Activated CD4-positive, alpha-beta T cell treated with anti-CD3 and anti-CD28 coated beads for 1 hour (primary cell): ENCODE measurements around the gene MCM3AP.
"Not testable (repeated sequence)": the region's sequence is repeated elsewhere in the genome, so short reads cannot be mapped to it uniquely, and the experiment has no call there.

ENCODE experiments used
- DNase-seq: peaks from one replicate; pipeline ENCODE4 v3.0.0-alpha.2; 2020

Gene MCM3AP

GRCh38 chr21:46310260-46310659 is 24.8 kb upstream of the MCM3AP start:
- not testable (repeated sequence) for DNase-seq

GRCh38 chr21:46308431-46308830 is 23.0 kb upstream of the MCM3AP start:
- no peak for DNase-seq

GRCh38 chr21:46307625-46308024 is 22.2 kb upstream of the MCM3AP start:
- no peak for DNase-seq

GRCh38 chr21:46304955-46305354 is 19.5 kb upstream of the MCM3AP start:
- no peak for DNase-seq

- no peak for DNase-seq
Measured at GRCh38 chr21:46304437-46304836, 19.0 kb upstream of the MCM3AP start.

- DNase-seq, result no peak
Measured at GRCh38 chr21:46301759-46302158, 16.3 kb upstream of the MCM3AP start.

GRCh38 chr21:46299167-46299566 is 13.8 kb upstream of the MCM3AP start:
- DNase-seq, result no peak

- DNase-seq, result no peak
Measured at GRCh38 chr21:46297338-46298271, 12.2 kb upstream of the MCM3AP start.

- peak; percentile 17 for DNase-seq
Measured at GRCh38 chr21:46295996-46296752, 10.8 kb upstream of the MCM3AP start.

GRCh38 chr21:46295177-46295770 is 9.9 kb upstream of the MCM3AP start:
- DNase-seq, result no peak

- no peak for DNase-seq
Measured at GRCh38 chr21:46294647-46295176, 9.3 kb upstream of the MCM3AP start.

- DNase-seq, result no peak
Measured at GRCh38 chr21:46291561-46291960, 6.2 kb upstream of the MCM3AP start.

- no peak for DNase-seq
Measured at GRCh38 chr21:46289655-46290179, 4.3 kb upstream of the MCM3AP start.

- DNase-seq, result no peak
Measured at GRCh38 chr21:46287541-46287940, 2.1 kb upstream of the MCM3AP start.

GRCh38 chr21:46286648-46287002 is 1.2 kb upstream of the MCM3AP start:
- DNase-seq, result no peak

- DNase-seq, result peak; percentile 71
Measured at GRCh38 chr21:46285761-46286647, 593 bp upstream of the MCM3AP start, which contains the start of gene YBEY. TSS of gene YBEY (plus strand) at chr21:46286342. CDS start at chr21:46286914, 572 bp downstream.

GRCh38 chr21:46284733-46285132 is 678 bp downstream of the MCM3AP start:
- DNase-seq, result no peak

- no peak for DNase-seq
Measured at GRCh38 chr21:46284077-46284644, 1.2 kb downstream of the MCM3AP start.

- DNase-seq, result no peak
Measured at GRCh38 chr21:46274797-46275390, 10.5 kb downstream of the MCM3AP start.

GRCh38 chr21:46273341-46273740 is 12.1 kb downstream of the MCM3AP start:
- no peak for DNase-seq

GRCh38 chr21:46269466-46269865 is 15.9 kb downstream of the MCM3AP start:
- DNase-seq, result no peak
